ENCODE measurements around the gene RTEL1. TPM values are rescaled to one million over a fixed set of nuclear protein-coding genes. Genes with fewer than 3 reads are reported as not detected.
A peak's percentile ranks its signal among the peaks of the same experiment; 100 is the strongest.

Gene RTEL1
- total and polyA plus RNA-seq, 9 of the 15 experiments (the other 6 are each of a cell fraction or from before 2014, with no cell fraction given), result 0.36 to 61.0 (median 17.9) TPM

GRCh38 chr20:63653041-63653973 is 4.8 kb upstream of the RTEL1 start, which contains the start of gene STMN3:
STMN3 (minus strand) TSS chr20:63653424; CDS start chr20:63653345, 79 bp downstream.
- POLR2A ChIA-PET, result interaction anchor here (0.6 to 1.0 kb wide), 4 partner anchors 11 to 212 kb away, joined by 3 to 8 read pairs (median 3); no protein-coding TSS in a partner anchor
- peak within 1 kb of the TSS; percentile 97 for H2AFZ ChIP-seq (ENCODE audit: low read depth, low read length)
- TF ChIP-seq SMAD3 (CRISPR knock-in tag; conservative IDR thresholded peaks at IDR 0.05) (0 out of 2 replicates have a peak, but pooled peaks have one; percentile 21), MLLT1 (IDR thresholded peaks at IDR 0.05) (peak in 1 of 2 experiments; percentile 8; a peak in 1 of 4 replicates), BACH1 (tag; IDR thresholded peaks at IDR 0.05) (no peak), CTBP1 (IDR thresholded peaks at IDR 0.05; ENCODE audit: borderline replicate concordance) (peak; percentile 81), ZC3H8 (IDR thresholded peaks at IDR 0.05) (no peak), MYC (IDR thresholded peaks at IDR 0.05; ENCODE audit: low read depth, low read length) (peak; percentile 57; the same call in 1 of the 2 replicates), MYC (CRISPR knock-in tag; IDR thresholded peaks at IDR 0.05; ENCODE audit: borderline replicate concordance, low read depth) (no peak), ZNF699 (CRISPR knock-in tag; IDR thresholded peaks at IDR 0.05; ENCODE audit: insufficient replicate concordance) (no peak), ZNF518B (CRISPR knock-in tag; IDR thresholded peaks at IDR 0.05) (no peak), SMARCE1 (IDR thresholded peaks at IDR 0.05) (no peak), PML (IDR thresholded peaks at IDR 0.05; ENCODE audit: low read length) (no peak), ETV6 (IDR thresholded peaks at IDR 0.05; ENCODE audit: borderline replicate concordance in 1 of 2, low read depth in 2 of 2, low read length in 1 of 2) (no peak), ETV6 (CRISPR knock-in tag; IDR thresholded peaks at IDR 0.05; ENCODE audit: borderline replicate concordance) (0 out of 2 replicates have a peak, but pooled peaks have one; percentile 22), PRMT5 (CRISPR knock-in tag; IDR thresholded peaks at IDR 0.05) (peak; percentile 96), MITF (IDR thresholded peaks at IDR 0.05) (no peak), KLF1 (tag; IDR thresholded peaks at IDR 0.05) (peak; percentile 85)

More at GRCh38 chr20:63653041-63653973, 4.8 kb upstream of the RTEL1 start, which contains the start of gene STMN3:
- intact Hi-C loops (cut with micrococcal nuclease), result loop anchor here (10.0 kb wide), 1 partner anchor 119 kb away; the partner anchor contains the start of gene PTK6
- H3K4me2 ChIP-seq (ENCODE audit: insufficient read depth, low read length), result peak within 1 kb of the TSS; percentile 79
- no peaks in the 10 kb centered on the region for H3K9me1 ChIP-seq (ENCODE audit: control insufficient read depth, insufficient read depth, low read length)
- H3K4me1 ChIP-seq (replicated peaks in 1 of 2; ENCODE audit: control insufficient read depth in 2 of 2, insufficient read depth in 2 of 2, low read length in 2 of 2), result peaks cover 28 to 77% of the 10 kb centered on the region in 2 experiments
- DNase-seq (ENCODE audit: extremely low read depth in 1 of 4, low spot score in 3 of 4) (peak; percentile 79 to 97 (median 84)), FAIRE-seq (peak; percentile 37), ATAC-seq (peak; percentile 77)
- in situ Hi-C loops (cut with MboI), result no loop called here
- peaks cover 42% of the 10 kb centered on the region for H3K79me2 ChIP-seq (ENCODE audit: control insufficient read depth, insufficient read depth, low read length)
- H4K20me1 ChIP-seq (replicated peaks; ENCODE audit: control insufficient read depth, insufficient read depth, low read length), result no peaks in the 10 kb centered on the region; the same call in 1 of the 2 replicates
- 0 out of 3 replicates have a peak, but pooled peaks cover 3% of the 10 kb centered on the region for H3K36me3 ChIP-seq (ENCODE audit: control insufficient read depth, insufficient read depth, low read length)
- WGBS (ENCODE audit: insufficient coverage, low coverage, missing lambda C conversion rate), result 1% methylated on average over 27 of the region's 73 CpGs
- H3K27me3 ChIP-seq (ENCODE audit: control insufficient read depth in 2 of 2, insufficient read depth in 2 of 2, low read length in 2 of 2), result no peaks in the 10 kb centered on the region
- BruUV-seq (replicated peaks), result no TSS peak
- CTCF ChIA-PET (ENCODE audit: low intra/inter-chr PET ratio), result no interaction called here
- H3K9ac ChIP-seq (ENCODE audit: insufficient read depth in 1 of 2, low read depth in 2 of 2, low read length in 2 of 2), result peak within 1 kb of the TSS; percentile 57 to 92
- H3K4me3 ChIP-seq, result peak within 1 kb of the TSS; percentile 68
- no peaks in the 10 kb centered on the region for H3K9me3 ChIP-seq (replicated peaks; ENCODE audit: control insufficient read depth, insufficient read depth, low read depth, low read length)
- H3K27ac ChIP-seq (ENCODE audit: extremely low read depth, low read depth, low read length), result peak within 1 kb of the TSS; percentile 82
